Measurements from ENCODE around the gene DCTN4. TPM values are rescaled to one million over a fixed set of nuclear protein-coding genes. Genes with fewer than 3 reads are reported as not detected.

The DCTN4 gene
- total and polyA plus RNA-seq, 2 experiments from 2014 or later = 15.4 to 41.8 TPM

DNA sequence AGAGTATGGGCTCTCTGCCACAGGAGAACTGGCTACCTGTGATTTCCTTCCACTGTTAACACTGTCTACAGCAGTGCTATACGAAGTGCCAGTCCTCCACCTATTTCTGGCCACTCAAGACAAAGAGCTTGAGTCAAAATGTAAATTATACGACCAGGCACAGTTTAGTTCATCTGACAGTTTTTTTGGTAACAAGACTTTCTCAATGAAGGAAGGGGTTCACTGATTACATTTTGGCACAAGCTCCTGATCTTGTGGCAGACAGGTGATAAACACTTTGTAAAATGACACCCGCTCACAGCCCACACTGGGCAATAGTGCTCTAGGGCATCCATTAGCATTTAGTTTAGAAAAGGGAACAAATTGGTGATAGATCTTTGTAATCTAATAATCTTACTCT is 66.5 kb downstream of the DCTN4 start (continued):
- TF ChIP-seq, protein P1, sequence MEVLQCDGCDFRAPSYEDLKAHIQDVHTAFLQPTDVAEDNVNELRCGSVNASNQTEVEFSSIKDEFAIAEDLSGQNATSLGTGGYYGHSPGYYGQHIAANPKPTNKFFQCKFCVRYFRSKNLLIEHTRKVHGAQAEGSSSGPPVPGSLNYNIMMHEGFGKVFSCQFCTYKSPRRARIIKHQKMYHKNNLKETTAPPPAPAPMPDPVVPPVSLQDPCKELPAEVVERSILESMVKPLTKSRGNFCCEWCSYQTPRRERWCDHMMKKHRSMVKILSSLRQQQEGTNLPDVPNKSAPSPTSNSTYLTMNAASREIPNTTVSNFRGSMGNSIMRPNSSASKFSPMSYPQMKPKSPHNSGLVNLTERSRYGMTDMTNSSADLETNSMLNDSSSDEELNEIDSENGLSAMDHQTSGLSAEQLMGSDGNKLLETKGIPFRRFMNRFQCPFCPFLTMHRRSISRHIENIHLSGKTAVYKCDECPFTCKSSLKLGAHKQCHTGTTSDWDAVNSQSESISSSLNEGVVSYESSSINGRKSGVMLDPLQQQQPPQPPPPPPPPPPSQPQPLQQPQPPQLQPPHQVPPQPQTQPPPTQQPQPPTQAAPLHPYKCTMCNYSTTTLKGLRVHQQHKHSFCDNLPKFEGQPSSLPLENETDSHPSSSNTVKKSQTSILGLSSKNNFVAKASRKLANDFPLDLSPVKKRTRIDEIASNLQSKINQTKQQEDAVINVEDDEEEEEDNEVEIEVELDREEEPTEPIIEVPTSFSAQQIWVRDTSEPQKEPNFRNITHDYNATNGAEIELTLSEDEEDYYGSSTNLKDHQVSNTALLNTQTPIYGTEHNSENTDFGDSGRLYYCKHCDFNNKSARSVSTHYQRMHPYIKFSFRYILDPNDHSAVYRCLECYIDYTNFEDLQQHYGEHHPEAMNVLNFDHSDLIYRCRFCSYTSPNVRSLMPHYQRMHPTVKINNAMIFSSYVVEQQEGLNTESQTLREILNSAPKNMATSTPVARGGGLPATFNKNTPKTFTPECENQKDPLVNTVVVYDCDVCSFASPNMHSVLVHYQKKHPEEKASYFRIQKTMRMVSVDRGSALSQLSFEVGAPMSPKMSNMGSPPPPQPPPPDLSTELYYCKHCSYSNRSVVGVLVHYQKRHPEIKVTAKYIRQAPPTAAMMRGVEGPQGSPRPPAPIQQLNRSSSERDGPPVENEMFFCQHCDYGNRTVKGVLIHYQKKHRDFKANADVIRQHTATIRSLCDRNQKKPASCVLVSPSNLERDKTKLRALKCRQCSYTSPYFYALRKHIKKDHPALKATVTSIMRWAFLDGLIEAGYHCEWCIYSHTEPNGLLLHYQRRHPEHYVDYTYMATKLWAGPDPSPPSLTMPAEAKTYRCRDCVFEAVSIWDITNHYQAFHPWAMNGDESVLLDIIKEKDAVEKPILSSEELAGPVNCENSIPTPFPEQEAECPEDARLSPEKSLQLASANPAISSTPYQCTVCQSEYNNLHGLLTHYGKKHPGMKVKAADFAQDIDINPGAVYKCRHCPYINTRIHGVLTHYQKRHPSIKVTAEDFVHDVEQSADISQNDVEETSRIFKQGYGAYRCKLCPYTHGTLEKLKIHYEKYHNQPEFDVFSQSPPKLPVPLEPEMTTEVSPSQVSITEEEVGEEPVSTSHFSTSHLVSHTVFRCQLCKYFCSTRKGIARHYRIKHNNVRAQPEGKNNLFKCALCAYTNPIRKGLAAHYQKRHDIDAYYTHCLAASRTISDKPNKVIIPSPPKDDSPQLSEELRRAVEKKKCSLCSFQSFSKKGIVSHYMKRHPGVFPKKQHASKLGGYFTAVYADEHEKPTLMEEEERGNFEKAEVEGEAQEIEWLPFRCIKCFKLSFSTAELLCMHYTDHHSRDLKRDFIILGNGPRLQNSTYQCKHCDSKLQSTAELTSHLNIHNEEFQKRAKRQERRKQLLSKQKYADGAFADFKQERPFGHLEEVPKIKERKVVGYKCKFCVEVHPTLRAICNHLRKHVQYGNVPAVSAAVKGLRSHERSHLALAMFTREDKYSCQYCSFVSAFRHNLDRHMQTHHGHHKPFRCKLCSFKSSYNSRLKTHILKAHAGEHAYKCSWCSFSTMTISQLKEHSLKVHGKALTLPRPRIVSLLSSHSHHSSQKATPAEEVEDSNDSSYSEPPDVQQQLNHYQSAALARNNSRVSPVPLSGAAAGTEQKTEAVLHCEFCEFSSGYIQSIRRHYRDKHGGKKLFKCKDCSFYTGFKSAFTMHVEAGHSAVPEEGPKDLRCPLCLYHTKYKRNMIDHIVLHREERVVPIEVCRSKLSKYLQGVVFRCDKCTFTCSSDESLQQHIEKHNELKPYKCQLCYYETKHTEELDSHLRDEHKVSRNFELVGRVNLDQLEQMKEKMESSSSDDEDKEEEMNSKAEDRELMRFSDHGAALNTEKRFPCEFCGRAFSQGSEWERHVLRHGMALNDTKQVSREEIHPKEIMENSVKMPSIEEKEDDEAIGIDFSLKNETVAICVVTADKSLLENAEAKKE (CRISPR knock-in tag; IDR thresholded peaks at IDR 0.05) = no peak
- TF ChIP-seq NANOG (IDR thresholded peaks at IDR 0.05; ENCODE audit: borderline replicate concordance) = no peak

DNA sequence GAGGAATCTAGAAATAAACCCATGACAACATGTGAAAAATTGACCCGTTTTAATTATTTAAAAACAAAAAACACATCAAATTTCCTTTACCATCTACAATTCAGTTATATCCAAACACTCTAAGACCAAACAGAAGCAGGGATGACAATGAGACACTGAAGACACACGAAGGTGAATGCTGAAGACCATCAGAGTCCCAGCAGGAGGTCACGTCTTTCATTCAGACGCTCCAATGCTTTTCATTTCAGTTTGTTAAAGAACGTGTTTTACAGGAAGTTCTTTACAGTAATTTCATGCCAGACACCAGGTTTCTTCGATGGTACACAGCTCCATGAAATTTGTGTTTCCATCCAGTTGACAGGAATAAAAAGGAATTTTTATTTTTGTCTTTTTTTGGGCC is 68.1 kb downstream of the DCTN4 start:
- Mint-ChIP-seq H3K27ac (no peak overlapping the region), H3K4me1 (peaks cover 7% of the 10 kb centered on the region; the same call in 2 of the 3 replicates), H3K4me3 (no peak overlapping the region), H3K9me3 (no peaks in the 10 kb centered on the region), H3K36me3 (ENCODE audit: low read depth) (peaks cover 52% of the 10 kb centered on the region), H3K27me3 (ENCODE audit: insufficient read depth, low read depth, poor library complexity) (no peaks in the 10 kb centered on the region)
- Histone ChIP-seq H3K9me2 (ENCODE audit: insufficient read depth) (no peaks in the 10 kb centered on the region), H3K27me3 (ENCODE audit: insufficient read depth) (no peaks in the 10 kb centered on the region), H3K36me3 (ENCODE audit: insufficient read depth) (peaks cover 42% of the 10 kb centered on the region), H3K79me2 (replicated peaks; ENCODE audit: insufficient read depth) (no peaks in the 10 kb centered on the region), H3K4me3 (no peak overlapping the region), H3K4me1 (ENCODE audit: insufficient read depth) (no peaks in the 10 kb centered on the region), H3K4me2 (no peak overlapping the region), H4K20me1 (replicated peaks; ENCODE audit: insufficient read depth) (no peaks in the 10 kb centered on the region), H3F3A (replicated peaks; ENCODE audit: low read depth) (no peaks in the 10 kb centered on the region), H3K27ac (ENCODE audit: low read depth) (no peak overlapping the region), H2AFZ (no peak overlapping the region)
- DNase-seq (ENCODE audit: low spot score) (peak; percentile 37), ATAC-seq (peak; percentile 48; the same call in 2 of the 3 replicates)
- no peak for TF ChIP-seq POLR2AphosphoS5 (IDR thresholded peaks at IDR 0.05; ENCODE audit: low read depth)
- TF ChIP-seq NANOG (IDR thresholded peaks at IDR 0.05; ENCODE audit: borderline replicate concordance) = no peak
- no peak for TF ChIP-seq ZNF331 (CRISPR knock-in tag; IDR thresholded peaks at IDR 0.05; ENCODE audit: low read depth)
- TF ChIP-seq, protein P2, sequence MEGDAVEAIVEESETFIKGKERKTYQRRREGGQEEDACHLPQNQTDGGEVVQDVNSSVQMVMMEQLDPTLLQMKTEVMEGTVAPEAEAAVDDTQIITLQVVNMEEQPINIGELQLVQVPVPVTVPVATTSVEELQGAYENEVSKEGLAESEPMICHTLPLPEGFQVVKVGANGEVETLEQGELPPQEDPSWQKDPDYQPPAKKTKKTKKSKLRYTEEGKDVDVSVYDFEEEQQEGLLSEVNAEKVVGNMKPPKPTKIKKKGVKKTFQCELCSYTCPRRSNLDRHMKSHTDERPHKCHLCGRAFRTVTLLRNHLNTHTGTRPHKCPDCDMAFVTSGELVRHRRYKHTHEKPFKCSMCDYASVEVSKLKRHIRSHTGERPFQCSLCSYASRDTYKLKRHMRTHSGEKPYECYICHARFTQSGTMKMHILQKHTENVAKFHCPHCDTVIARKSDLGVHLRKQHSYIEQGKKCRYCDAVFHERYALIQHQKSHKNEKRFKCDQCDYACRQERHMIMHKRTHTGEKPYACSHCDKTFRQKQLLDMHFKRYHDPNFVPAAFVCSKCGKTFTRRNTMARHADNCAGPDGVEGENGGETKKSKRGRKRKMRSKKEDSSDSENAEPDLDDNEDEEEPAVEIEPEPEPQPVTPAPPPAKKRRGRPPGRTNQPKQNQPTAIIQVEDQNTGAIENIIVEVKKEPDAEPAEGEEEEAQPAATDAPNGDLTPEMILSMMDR (conservative IDR thresholded peaks at IDR 0.05; ENCODE audit: low read depth in 2 of 2) = no peak
- no peak for TF ChIP-seq EZH2phosphoT487 (IDR thresholded peaks at IDR 0.05; ENCODE audit: unreplicated experiment)
- TF ChIP-seq, protein P1 (CRISPR knock-in tag; IDR thresholded peaks at IDR 0.05) = no peak
